Sigmoid colon (tissue), 3 donors: ENCODE results near the gene FBXL7.

Source experiments
- POLR2A ChIP-seq, 2 donors: fragments of 450-650 bp; IDR thresholded peaks; one replicate each; pipeline ENCODE4 v1.6.1; 2016; ENCODE audit warnings: antibody characterized with exemption in 2 of 2, mild to moderate bottlenecking in 2 of 2, moderate library complexity in 2 of 2
- TF ChIP-seq, protein P1 (sequence below), 4 experiments: fragments of 450-650 bp in 3 of 4; fragments of 200-600 bp in 1 of 4; IDR thresholded peaks; one replicate each; pipeline ENCODE4 v1.5.1; 2016 to 2019; ENCODE audit warnings: antibody characterized with exemption in 4 of 4, mild to moderate bottlenecking in 3 of 4, moderate library complexity in 2 of 4

- TF ChIP-seq, protein P1, sequence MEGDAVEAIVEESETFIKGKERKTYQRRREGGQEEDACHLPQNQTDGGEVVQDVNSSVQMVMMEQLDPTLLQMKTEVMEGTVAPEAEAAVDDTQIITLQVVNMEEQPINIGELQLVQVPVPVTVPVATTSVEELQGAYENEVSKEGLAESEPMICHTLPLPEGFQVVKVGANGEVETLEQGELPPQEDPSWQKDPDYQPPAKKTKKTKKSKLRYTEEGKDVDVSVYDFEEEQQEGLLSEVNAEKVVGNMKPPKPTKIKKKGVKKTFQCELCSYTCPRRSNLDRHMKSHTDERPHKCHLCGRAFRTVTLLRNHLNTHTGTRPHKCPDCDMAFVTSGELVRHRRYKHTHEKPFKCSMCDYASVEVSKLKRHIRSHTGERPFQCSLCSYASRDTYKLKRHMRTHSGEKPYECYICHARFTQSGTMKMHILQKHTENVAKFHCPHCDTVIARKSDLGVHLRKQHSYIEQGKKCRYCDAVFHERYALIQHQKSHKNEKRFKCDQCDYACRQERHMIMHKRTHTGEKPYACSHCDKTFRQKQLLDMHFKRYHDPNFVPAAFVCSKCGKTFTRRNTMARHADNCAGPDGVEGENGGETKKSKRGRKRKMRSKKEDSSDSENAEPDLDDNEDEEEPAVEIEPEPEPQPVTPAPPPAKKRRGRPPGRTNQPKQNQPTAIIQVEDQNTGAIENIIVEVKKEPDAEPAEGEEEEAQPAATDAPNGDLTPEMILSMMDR (IDR thresholded peaks at IDR 0.05) = no peak
- no peak for TF ChIP-seq POLR2A (IDR thresholded peaks at IDR 0.05)
These were observed 234.1 kb downstream of the FBXL7 start for GRCh38 chr5:15734058-15734457.
